Brain microvascular endothelial cell (primary cell): ENCODE results near the gene ATP13A2.

ENCODE experiments used
- DNase-seq: peaks from one replicate; pipeline ENCODE4 v3.0.0-alpha.2; 2020
- H3K27ac ChIP-seq: fragments of 250-450 bp; sonication (Bioruptor Pico); 2 replicates; pipeline ENCODE4 v1.5.1; 2020; ENCODE audit warnings: mild to moderate bottlenecking, moderate library complexity
- H3K27me3 ChIP-seq: fragments of 250-450 bp; sonication (Bioruptor Pico); replicated peaks from 2 replicates; pipeline ENCODE4 v1.5.1; 2020; ENCODE audit warnings: mild to moderate bottlenecking
- H3K36me3 ChIP-seq: fragments of 250-450 bp; sonication (Bioruptor Pico); replicated peaks from 2 replicates; pipeline ENCODE4 v1.5.1; 2020; ENCODE audit warnings: mild to moderate bottlenecking
- H3K4me3 ChIP-seq: 2 replicates; pipeline ENCODE4 v1.5.1; 2011; ENCODE audit warnings: low read depth, mild to moderate bottlenecking, control low read depth, low read length, moderate library complexity
- in situ Hi-C: cut with HindIII; loops from 2 replicates; pipeline ENCODE4 v1.10.0; 2017; ENCODE audit warnings: low sequenced_read_pairs, low pct_ligation_motif_present
- TF ChIP-seq, protein P1 (sequence below): IDR thresholded peaks from 2 replicates; pipeline ENCODE4 v1.5.1; 2011; ENCODE audit warnings: low read depth, mild to moderate bottlenecking, moderate library complexity, low read length, control low read depth, inconsistent platforms; ENCODE audit errors: missing control alignments

ATP13A2 gene

DNA sequence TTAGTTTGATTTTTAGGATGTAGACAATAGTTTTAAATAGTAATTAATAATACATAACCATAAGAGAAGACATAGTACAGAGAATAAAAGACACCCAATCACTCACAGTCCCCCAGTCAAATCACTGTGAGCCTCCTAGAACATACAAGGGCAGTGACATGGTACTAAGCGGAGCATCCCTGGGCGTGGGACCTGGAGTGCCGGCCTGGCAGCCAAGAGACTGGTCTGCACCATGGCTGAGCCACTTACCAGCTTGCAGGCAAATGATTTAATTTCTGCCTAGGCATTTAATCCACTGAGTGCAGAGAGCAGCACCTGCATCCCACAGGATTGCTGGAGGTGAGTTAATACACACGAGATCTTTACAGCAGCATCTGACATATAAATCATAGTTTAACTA is 21.8 kb upstream of the ATP13A2 start:
- no peak for DNase-seq
- H3K4me3 ChIP-seq, result no peak overlapping the region
- no peak overlapping the region for H3K27ac ChIP-seq
- TF ChIP-seq, protein P1, sequence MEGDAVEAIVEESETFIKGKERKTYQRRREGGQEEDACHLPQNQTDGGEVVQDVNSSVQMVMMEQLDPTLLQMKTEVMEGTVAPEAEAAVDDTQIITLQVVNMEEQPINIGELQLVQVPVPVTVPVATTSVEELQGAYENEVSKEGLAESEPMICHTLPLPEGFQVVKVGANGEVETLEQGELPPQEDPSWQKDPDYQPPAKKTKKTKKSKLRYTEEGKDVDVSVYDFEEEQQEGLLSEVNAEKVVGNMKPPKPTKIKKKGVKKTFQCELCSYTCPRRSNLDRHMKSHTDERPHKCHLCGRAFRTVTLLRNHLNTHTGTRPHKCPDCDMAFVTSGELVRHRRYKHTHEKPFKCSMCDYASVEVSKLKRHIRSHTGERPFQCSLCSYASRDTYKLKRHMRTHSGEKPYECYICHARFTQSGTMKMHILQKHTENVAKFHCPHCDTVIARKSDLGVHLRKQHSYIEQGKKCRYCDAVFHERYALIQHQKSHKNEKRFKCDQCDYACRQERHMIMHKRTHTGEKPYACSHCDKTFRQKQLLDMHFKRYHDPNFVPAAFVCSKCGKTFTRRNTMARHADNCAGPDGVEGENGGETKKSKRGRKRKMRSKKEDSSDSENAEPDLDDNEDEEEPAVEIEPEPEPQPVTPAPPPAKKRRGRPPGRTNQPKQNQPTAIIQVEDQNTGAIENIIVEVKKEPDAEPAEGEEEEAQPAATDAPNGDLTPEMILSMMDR, result no peak
- H3K27me3 ChIP-seq, result no peaks in the 10 kb centered on the region
- peaks cover 15% of the 10 kb centered on the region for H3K36me3 ChIP-seq
- in situ Hi-C loops, result no loop called here

DNA sequence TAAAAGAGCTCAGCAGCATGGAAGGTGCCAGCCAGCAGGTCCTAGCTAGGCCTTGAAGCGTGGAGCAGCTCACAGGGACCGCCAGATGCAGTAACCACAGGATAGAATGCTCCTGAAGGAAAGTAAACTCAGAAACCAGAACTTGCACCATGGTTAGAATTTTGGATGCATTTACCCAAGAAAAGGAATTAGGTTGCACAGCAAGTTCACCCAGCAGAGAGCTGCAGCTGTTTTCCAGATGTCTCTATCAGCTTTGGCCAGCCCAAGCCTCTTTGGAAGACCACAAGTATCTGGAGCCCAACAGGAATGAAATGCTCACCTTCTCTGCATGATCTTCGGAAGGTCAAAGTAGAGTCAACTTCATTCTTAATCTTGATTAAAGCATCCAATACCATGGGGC is 21.0 kb upstream of the ATP13A2 start:
- in situ Hi-C loops, result no loop called here
- H3K27me3 ChIP-seq, result no peaks in the 10 kb centered on the region
- no peak overlapping the region for H3K4me3 ChIP-seq
- no peak overlapping the region for H3K27ac ChIP-seq
- DNase-seq, result no peak
- peaks cover 22% of the 10 kb centered on the region for H3K36me3 ChIP-seq
- TF ChIP-seq, protein P1, result no peak

DNA sequence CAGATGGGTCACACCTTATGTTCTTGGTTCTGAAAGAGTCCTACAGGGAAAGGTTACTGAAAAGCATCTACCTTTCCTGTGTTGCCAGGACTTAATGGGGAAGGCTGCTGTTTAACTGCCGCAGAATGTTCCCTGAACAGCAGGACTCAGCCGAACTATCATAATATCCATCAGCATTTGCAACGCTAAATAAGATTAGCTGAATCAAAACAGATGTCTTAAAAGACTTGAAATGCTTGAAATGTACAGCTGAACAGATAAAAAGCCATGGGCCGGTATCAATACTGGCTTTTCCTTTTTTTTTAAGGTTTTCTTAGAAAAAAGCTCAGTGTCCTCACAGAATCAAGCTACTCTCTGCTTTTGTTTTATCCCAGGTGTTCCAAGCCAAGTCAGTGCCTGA is 19.7 kb upstream of the ATP13A2 start:
- TF ChIP-seq, protein P1, result no peak
- no peak for DNase-seq
- in situ Hi-C loops, result no loop called here
- peaks cover 29% of the 10 kb centered on the region for H3K36me3 ChIP-seq
- no peak overlapping the region for H3K27ac ChIP-seq
- H3K4me3 ChIP-seq, result no peak overlapping the region
- no peaks in the 10 kb centered on the region for H3K27me3 ChIP-seq

DNA sequence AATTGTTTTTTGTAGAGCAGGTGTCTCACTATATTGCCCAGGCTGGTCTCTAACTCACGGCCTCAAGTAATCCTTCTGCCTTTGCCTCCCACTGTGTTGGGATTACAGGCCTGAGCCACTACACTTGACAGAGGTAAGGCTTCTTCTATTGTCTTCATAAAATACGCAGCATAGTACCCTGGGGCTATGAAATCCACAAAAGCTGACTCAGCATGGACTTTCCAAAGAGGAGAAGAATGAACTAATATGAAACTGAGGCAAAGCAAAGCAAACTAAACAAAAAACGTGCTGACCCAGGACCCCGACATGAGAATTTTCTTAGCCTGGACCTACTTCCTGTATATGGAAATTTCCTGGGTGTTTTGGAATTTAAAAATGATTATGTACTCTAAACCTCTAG is 18.5 kb upstream of the ATP13A2 start:
- Histone ChIP-seq H3K27me3 (no peaks in the 10 kb centered on the region), H3K27ac (no peak overlapping the region), H3K36me3 (peaks cover 39% of the 10 kb centered on the region), H3K4me3 (no peak overlapping the region)
- TF ChIP-seq, protein P1, result no peak
- no peak for DNase-seq
- in situ Hi-C loops, result no loop called here

DNA sequence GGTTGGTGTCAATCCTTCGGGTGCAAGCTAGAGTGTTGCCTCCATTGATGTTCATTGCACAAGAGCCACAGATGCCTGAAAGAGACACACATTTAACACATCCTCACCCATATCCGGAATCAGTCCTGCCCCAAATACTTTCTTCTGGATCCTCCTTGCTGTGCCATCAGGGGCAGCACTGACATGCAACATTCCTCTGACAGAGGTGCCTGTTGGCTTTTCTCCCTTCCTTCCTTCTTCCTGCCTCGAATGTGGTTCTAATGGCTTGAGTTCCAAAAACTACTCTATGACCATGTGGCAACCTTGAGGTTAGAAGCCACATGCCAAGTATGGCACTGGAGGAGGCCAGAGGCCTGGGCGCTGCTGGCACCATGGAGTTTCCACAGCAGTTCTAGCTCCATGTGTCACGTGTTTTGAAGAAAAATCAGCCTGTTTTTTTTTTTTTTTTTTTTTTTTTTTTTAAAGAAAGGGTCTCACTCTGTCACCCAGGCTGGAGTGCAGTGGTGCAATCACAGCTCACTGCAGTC is 17.0 kb upstream of the ATP13A2 start:
- TF ChIP-seq, protein P1, result no peak
- no peaks in the 10 kb centered on the region for H3K27me3 ChIP-seq
- H3K36me3 ChIP-seq, result peaks cover 47% of the 10 kb centered on the region
- in situ Hi-C loops, result no loop called here
- no peak overlapping the region for H3K27ac ChIP-seq
- no peak for DNase-seq
- no peak overlapping the region for H3K4me3 ChIP-seq

DNA sequence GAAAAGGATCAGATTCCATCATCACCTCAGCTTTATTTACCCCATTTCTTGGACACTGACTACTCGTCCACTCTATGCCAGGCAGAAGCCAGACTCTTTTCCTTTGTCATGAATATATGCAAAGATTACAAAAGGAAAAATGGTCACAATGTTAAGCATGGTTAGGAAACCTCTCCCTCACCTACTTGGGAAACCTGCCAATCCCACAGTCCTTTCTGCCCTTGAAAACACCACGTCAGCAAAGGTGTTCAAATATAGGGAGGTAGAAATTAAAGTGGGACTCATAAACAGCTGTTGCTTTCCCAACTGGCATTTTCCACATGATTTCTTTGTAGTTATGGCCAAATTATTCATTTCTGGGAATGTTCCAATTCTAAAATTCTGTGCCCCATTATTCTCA is 16.2 kb upstream of the ATP13A2 start:
- Histone ChIP-seq H3K27ac (no peak overlapping the region), H3K36me3 (peaks cover 53% of the 10 kb centered on the region), H3K4me3 (no peak overlapping the region), H3K27me3 (no peaks in the 10 kb centered on the region)
- in situ Hi-C loops, result no loop called here
- no peak for DNase-seq
- TF ChIP-seq, protein P1, result no peak
